Measurements from ENCODE around the gene SLC12A8. TPM values are rescaled to one million over a fixed set of nuclear protein-coding genes. Genes with fewer than 3 reads are reported as not detected.

SLC12A8 gene
- total RNA-seq, 2 experiments from 2014 or later, result 1.1 to 1.6 TPM

DNA sequence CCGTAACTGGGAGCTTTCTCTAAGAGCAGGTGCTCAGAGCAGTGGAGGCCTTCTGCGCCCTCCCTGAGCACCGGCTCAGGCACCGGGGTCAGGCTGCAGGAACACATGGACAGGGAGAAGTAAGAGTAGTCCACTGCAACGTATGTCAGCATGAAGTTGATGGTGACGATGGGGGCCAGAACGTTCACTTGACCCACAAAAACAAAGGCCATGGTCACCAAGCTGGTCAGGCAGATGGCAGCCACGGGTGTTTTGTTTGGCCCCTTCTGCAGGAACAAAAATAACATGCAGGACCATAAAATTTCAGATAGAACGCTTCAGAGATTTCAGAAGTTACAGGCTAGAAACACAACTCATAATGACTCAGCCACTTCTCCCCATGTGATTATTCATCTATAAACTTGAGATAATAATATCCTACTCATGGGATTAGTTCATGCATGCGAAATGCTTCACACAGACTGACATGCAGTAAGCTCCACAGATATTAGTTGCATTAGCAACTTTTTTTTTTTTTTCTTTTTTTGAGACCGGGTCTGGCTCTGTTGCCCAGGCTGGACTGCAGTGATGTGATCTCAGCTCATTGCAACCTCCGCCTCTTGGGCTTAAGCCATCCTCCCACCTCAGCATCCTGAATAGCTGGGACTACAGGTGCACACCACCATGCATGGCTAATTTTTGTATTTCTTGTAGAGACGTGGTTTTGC is 104.5 kb downstream of the SLC12A8 start:
- no peak for DNase-seq
- Mint-ChIP-seq H3K27me3 (peaks cover 7% of the 10 kb centered on the region), H3K4me1 (ENCODE audit: low read depth) (peaks cover 40% of the 10 kb centered on the region), H3K27ac (no peak overlapping the region), H3K36me3 (ENCODE audit: low read depth) (no peaks in the 10 kb centered on the region), H3K4me3 (no peak overlapping the region), H3K9me3 (peaks cover 3% of the 10 kb centered on the region)
- ChIA-PET CTCF (interaction anchor here (1.6 kb wide), 1 partner anchor 42 kb away, joined by 4 read pairs; no protein-coding TSS in a partner anchor), POLR2A (interaction anchor here (0.6 to 1.0 kb wide), 2 partner anchors 10 to 18 kb away, joined by 3 read pairs; no protein-coding TSS in a partner anchor)
- no peak for ATAC-seq
- TF ChIP-seq CTCF (IDR thresholded peaks at IDR 0.05), result no peak
- intact Hi-C loops (cut with micrococcal nuclease), result no loop called here

GRCh38 chr3:125107363-125107762 is 105.2 kb downstream of the SLC12A8 start:
- ATAC-seq, result no peak
- TF ChIP-seq CTCF (IDR thresholded peaks at IDR 0.05), result no peak
- intact Hi-C loops (cut with micrococcal nuclease), result no loop called here
- CTCF ChIA-PET, result interaction anchor here (0.8 to 1.6 kb wide), 3 partner anchors 9 to 87 kb away, joined by 3 to 4 read pairs (median 3); no protein-coding TSS in a partner anchor
- Mint-ChIP-seq H3K9me3 (peaks cover 3% of the 10 kb centered on the region), H3K4me3 (no peak overlapping the region), H3K27me3 (peaks cover 9% of the 10 kb centered on the region), H3K27ac (no peak overlapping the region), H3K4me1 (ENCODE audit: low read depth) (peaks cover 40% of the 10 kb centered on the region), H3K36me3 (ENCODE audit: low read depth) (no peaks in the 10 kb centered on the region)
- no peak for DNase-seq
- POLR2A ChIA-PET, result interaction anchor here (1.0 kb wide), 1 partner anchor 18 kb away, joined by 3 read pairs; no protein-coding TSS in a partner anchor

- intact Hi-C loops (cut with micrococcal nuclease), result no loop called here
- peaks cover 1% of the 10 kb centered on the region for H3K36me3 Mint-ChIP-seq (ENCODE audit: low read depth)
- ChIA-PET CTCF (interaction anchor here (0.8 kb wide), 1 partner anchor 52 kb away, joined by 3 read pairs; no protein-coding TSS in a partner anchor), POLR2A (interaction anchor here (0.7 to 1.0 kb wide), 2 partner anchors 18 to 38 kb away, joined by 3 read pairs; no protein-coding TSS in a partner anchor)
- H3K9me3 Mint-ChIP-seq, result peaks cover 3% of the 10 kb centered on the region
- peaks cover 11% of the 10 kb centered on the region for H3K27me3 Mint-ChIP-seq
- no peak for TF ChIP-seq CTCF (IDR thresholded peaks at IDR 0.05)
- DNase-seq (no peak), ATAC-seq (no peak)
- H3K27ac Mint-ChIP-seq, result no peak overlapping the region
- H3K4me1 Mint-ChIP-seq (ENCODE audit: low read depth), result peaks cover 22% of the 10 kb centered on the region
- no peak overlapping the region for H3K4me3 Mint-ChIP-seq
Measured at GRCh38 chr3:125105116-125105515, 107.4 kb downstream of the SLC12A8 start.

GRCh38 chr3:125104639-125105038 is 107.9 kb downstream of the SLC12A8 start:
- H3K9me3 Mint-ChIP-seq, result peaks cover 6% of the 10 kb centered on the region
- peaks cover 12% of the 10 kb centered on the region for H3K27me3 Mint-ChIP-seq
- DNase-seq, result no peak
- H3K36me3 Mint-ChIP-seq (ENCODE audit: low read depth), result peaks cover 3% of the 10 kb centered on the region
- H3K27ac Mint-ChIP-seq, result no peak overlapping the region
- no peak for ATAC-seq
- intact Hi-C loops (cut with micrococcal nuclease), result no loop called here
- ChIA-PET POLR2A (interaction anchor here (0.7 kb wide), 1 partner anchor 37 kb away, joined by 3 read pairs; no protein-coding TSS in a partner anchor), CTCF (no interaction called here)
- H3K4me3 Mint-ChIP-seq, result no peak overlapping the region
- peaks cover 17% of the 10 kb centered on the region for H3K4me1 Mint-ChIP-seq (ENCODE audit: low read depth)
- no peak for TF ChIP-seq CTCF (IDR thresholded peaks at IDR 0.05)

- DNase-seq, result no peak
- no peak for TF ChIP-seq CTCF (IDR thresholded peaks at IDR 0.05)
- peaks cover 9% of the 10 kb centered on the region for H3K4me1 Mint-ChIP-seq (ENCODE audit: low read depth)
- ChIA-PET CTCF (no interaction called here), POLR2A (no interaction called here)
- no peak for ATAC-seq
- H3K27me3 Mint-ChIP-seq, result peaks cover 10% of the 10 kb centered on the region
- no peak overlapping the region for H3K27ac Mint-ChIP-seq
- H3K36me3 Mint-ChIP-seq (ENCODE audit: low read depth), result peaks cover 3% of the 10 kb centered on the region
- no peak overlapping the region for H3K4me3 Mint-ChIP-seq
- intact Hi-C loops (cut with micrococcal nuclease), result no loop called here
- H3K9me3 Mint-ChIP-seq, result peaks cover 6% of the 10 kb centered on the region
Measured at GRCh38 chr3:125103406-125103805, 109.1 kb downstream of the SLC12A8 start.
